ENCODE results near the gene GPR107.

DNA sequence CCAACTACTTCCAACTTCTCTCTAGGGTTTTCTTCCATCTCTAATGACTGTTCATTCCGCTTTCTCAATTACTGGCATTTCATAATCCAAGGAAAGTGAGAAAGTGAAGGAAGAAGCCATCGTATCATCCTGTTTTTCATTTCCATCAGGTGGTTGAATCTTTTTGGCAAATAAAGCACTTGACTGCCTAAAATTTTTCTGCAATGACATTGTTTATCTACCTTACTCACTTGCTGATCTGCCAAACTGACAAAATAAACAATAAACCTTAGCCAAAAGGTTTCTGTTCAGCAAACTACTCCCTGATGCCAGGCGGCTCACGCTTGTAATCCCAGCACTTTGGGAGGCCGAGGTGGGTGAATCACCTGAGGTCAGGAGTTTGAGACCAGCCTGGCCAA, 29.1 kb upstream of the GPR107 start:
- TF ChIP-seq, protein P1, sequence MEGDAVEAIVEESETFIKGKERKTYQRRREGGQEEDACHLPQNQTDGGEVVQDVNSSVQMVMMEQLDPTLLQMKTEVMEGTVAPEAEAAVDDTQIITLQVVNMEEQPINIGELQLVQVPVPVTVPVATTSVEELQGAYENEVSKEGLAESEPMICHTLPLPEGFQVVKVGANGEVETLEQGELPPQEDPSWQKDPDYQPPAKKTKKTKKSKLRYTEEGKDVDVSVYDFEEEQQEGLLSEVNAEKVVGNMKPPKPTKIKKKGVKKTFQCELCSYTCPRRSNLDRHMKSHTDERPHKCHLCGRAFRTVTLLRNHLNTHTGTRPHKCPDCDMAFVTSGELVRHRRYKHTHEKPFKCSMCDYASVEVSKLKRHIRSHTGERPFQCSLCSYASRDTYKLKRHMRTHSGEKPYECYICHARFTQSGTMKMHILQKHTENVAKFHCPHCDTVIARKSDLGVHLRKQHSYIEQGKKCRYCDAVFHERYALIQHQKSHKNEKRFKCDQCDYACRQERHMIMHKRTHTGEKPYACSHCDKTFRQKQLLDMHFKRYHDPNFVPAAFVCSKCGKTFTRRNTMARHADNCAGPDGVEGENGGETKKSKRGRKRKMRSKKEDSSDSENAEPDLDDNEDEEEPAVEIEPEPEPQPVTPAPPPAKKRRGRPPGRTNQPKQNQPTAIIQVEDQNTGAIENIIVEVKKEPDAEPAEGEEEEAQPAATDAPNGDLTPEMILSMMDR (IDR thresholded peaks at IDR 0.05) = no peak
- TF ChIP-seq POLR2A (IDR thresholded peaks at IDR 0.05) (no peak), POLR2AphosphoS5 (IDR thresholded peaks at IDR 0.05) (no peak)

Data from suprapubic skin (tissue), 4 donors.